HG03342 (cell line): ENCODE data around the gene THSD4.
"Not testable (repeated sequence)": the region's sequence is repeated elsewhere in the genome, so short reads cannot be mapped to it uniquely, and the experiment has no call there.

Experiments used
- ATAC-seq: cut with Tn5 transposase; IDR thresholded peaks from one replicate; pipeline ENCODE4 v1.9.1; 2021; ENCODE audit warnings: mild to moderate bottlenecking, moderate library complexity; ENCODE audit not compliant: unreplicated experiment

The THSD4 gene

GRCh38 chr15:71319424-71319823 lies 204.2 kb downstream of the THSD4 start:
- ATAC-seq = not testable (repeated sequence)

- no peak for ATAC-seq
These were observed 204.7 kb downstream of the THSD4 start for GRCh38 chr15:71319935-71320334.

- no peak for ATAC-seq
These were observed 207.8 kb downstream of the THSD4 start for GRCh38 chr15:71323082-71323481.

GRCh38 chr15:71323584-71323983 lies 208.3 kb downstream of the THSD4 start:
- no peak for ATAC-seq

- ATAC-seq = no peak
These were observed 210.2 kb downstream of the THSD4 start for GRCh38 chr15:71325481-71325880.

- no peak for ATAC-seq
These were observed 213.2 kb downstream of the THSD4 start for GRCh38 chr15:71328453-71328852.

- no peak for ATAC-seq
These were observed 213.8 kb downstream of the THSD4 start for GRCh38 chr15:71329041-71329440.

GRCh38 chr15:71329497-71330260 lies 214.4 kb downstream of the THSD4 start:
- no peak for ATAC-seq

GRCh38 chr15:71330638-71331162 lies 215.4 kb downstream of the THSD4 start:
- no peak for ATAC-seq

GRCh38 chr15:71331173-71331572 lies 215.9 kb downstream of the THSD4 start:
- no peak for ATAC-seq

GRCh38 chr15:71332431-71333004 lies 217.2 kb downstream of the THSD4 start:
- ATAC-seq = no peak

- ATAC-seq = no peak
These were observed 217.9 kb downstream of the THSD4 start for GRCh38 chr15:71333136-71333700.

- ATAC-seq = no peak
These were observed 218.6 kb downstream of the THSD4 start for GRCh38 chr15:71333839-71334238.

- no peak for ATAC-seq
These were observed 219.2 kb downstream of the THSD4 start for GRCh38 chr15:71334434-71334833.

- no peak for ATAC-seq
These were observed 219.6 kb downstream of the THSD4 start for GRCh38 chr15:71334873-71335272.

- ATAC-seq = no peak
These were observed 220.3 kb downstream of the THSD4 start for GRCh38 chr15:71335591-71335990.

- ATAC-seq = no peak
These were observed 221.4 kb downstream of the THSD4 start for GRCh38 chr15:71336671-71337070.

- ATAC-seq = no peak
These were observed 222.1 kb downstream of the THSD4 start for GRCh38 chr15:71337197-71337845.

- ATAC-seq = no peak
These were observed 223.0 kb downstream of the THSD4 start for GRCh38 chr15:71338265-71338664.

- no peak for ATAC-seq
These were observed 223.7 kb downstream of the THSD4 start for GRCh38 chr15:71338827-71339542.
